ENCODE measurements around the gene IL6ST. TPM values are rescaled to one million over a fixed set of nuclear protein-coding genes. Genes with fewer than 3 reads are reported as not detected.
A peak's percentile ranks its signal among the peaks of the same experiment; 100 is the strongest.
"Not testable (repeated sequence)": the region's sequence is repeated elsewhere in the genome, so short reads cannot be mapped to it uniquely, and the experiment has no call there.

IL6ST gene
- total RNA-seq, 1 donor from 2014 or later, result 74.7 TPM

- peaks cover 34% of the 10 kb centered on the region for H3K4me1 Mint-ChIP-seq (ENCODE audit: unreplicated experiment)
- H3K36me3 Mint-ChIP-seq, result peaks cover 18% of the 10 kb centered on the region
- no peak overlapping the region for H3K27ac Mint-ChIP-seq
- H3K4me3 Mint-ChIP-seq, result no peak overlapping the region
- H3K9me3 Mint-ChIP-seq, result no peaks in the 10 kb centered on the region
- DNase-seq (ENCODE audit: extremely low spot score, unreplicated experiment), result no peak
- no peak for TF ChIP-seq CTCF (conservative IDR thresholded peaks at IDR 0.05)
- no peaks in the 10 kb centered on the region for H3K27me3 Mint-ChIP-seq
Observed at GRCh38 chr5:55988979-55989638, 5.7 kb downstream of the IL6ST start.

GRCh38 chr5:55988428-55988827 lies 6.3 kb downstream of the IL6ST start:
- not testable (repeated sequence) for DNase-seq (ENCODE audit: extremely low spot score, unreplicated experiment); H3K27me3 Mint-ChIP-seq; H3K4me3 Mint-ChIP-seq; H3K9me3 Mint-ChIP-seq; H3K27ac Mint-ChIP-seq
- Mint-ChIP-seq H3K4me1 (ENCODE audit: unreplicated experiment) (peaks cover 34% of the 10 kb centered on the region), H3K36me3 (peaks cover 18% of the 10 kb centered on the region)

- no peak for TF ChIP-seq CTCF (conservative IDR thresholded peaks at IDR 0.05)
- no peak for DNase-seq (ENCODE audit: extremely low spot score, unreplicated experiment)
- H3K4me3 Mint-ChIP-seq, result no peak overlapping the region
- H3K4me1 Mint-ChIP-seq (ENCODE audit: unreplicated experiment), result peaks cover 27% of the 10 kb centered on the region
- H3K36me3 Mint-ChIP-seq, result peaks cover 20% of the 10 kb centered on the region
- no peak overlapping the region for H3K27ac Mint-ChIP-seq
- H3K27me3 Mint-ChIP-seq, result no peaks in the 10 kb centered on the region
- no peaks in the 10 kb centered on the region for H3K9me3 Mint-ChIP-seq
Observed at GRCh38 chr5:55986931-55987330, 7.8 kb downstream of the IL6ST start.

DNA sequence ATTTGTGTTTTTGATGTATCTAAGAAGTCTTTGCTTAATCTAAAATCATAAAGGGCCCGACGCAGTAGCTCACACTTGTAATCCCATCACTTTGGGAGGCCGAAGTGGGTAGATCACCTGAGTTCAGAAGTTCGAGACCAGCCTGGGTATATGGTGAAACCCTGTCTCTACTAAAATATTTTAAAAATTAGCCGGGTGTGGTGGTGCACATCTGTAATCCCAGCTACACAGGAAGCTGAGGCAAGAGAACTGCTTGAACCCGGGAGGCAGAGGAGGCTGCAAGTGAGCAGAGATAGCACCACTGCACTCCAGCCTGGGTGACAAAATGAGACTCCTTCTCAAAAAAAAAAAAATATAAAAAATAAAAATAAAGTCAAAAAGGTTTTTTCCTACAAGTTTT lies 9.6 kb downstream of the IL6ST start:
- Mint-ChIP-seq H3K27ac (no peak overlapping the region), H3K4me1 (ENCODE audit: unreplicated experiment) (peaks cover 15% of the 10 kb centered on the region)
- no peak for TF ChIP-seq CTCF (conservative IDR thresholded peaks at IDR 0.05)

GRCh38 chr5:55983986-55984385 lies 10.8 kb downstream of the IL6ST start:
- Mint-ChIP-seq H3K9me3 (no peaks in the 10 kb centered on the region), H3K4me1 (ENCODE audit: unreplicated experiment) (peaks cover 5% of the 10 kb centered on the region), H3K27ac (no peak overlapping the region), H3K27me3 (no peaks in the 10 kb centered on the region), H3K36me3 (peaks cover 18% of the 10 kb centered on the region), H3K4me3 (no peak overlapping the region)
- DNase-seq (ENCODE audit: extremely low spot score, unreplicated experiment), result no peak
- TF ChIP-seq CTCF (conservative IDR thresholded peaks at IDR 0.05), result no peak

More for the DNA sequence above, 9.6 kb downstream of the IL6ST start:
- DNase-seq (ENCODE audit: extremely low spot score, unreplicated experiment), result no peak
- peaks cover 15% of the 10 kb centered on the region for H3K36me3 Mint-ChIP-seq
- no peaks in the 10 kb centered on the region for H3K9me3 Mint-ChIP-seq
- no peaks in the 10 kb centered on the region for H3K27me3 Mint-ChIP-seq
- no peak overlapping the region for H3K4me3 Mint-ChIP-seq

GRCh38 chr5:55982957-55983381 lies 11.8 kb downstream of the IL6ST start:
- Mint-ChIP-seq H3K9me3 (no peaks in the 10 kb centered on the region), H3K27me3 (no peaks in the 10 kb centered on the region), H3K4me1 (ENCODE audit: unreplicated experiment) (peaks cover 5% of the 10 kb centered on the region), H3K36me3 (peaks cover 18% of the 10 kb centered on the region), H3K4me3 (no peak overlapping the region), H3K27ac (peak overlapping the region; percentile 10)
- peak; percentile 26 for TF ChIP-seq CTCF (conservative IDR thresholded peaks at IDR 0.05)
- no peak for DNase-seq (ENCODE audit: extremely low spot score, unreplicated experiment)

Data from type B pancreatic cell (in vitro differentiated cells).